ENCODE measurements around the gene TMEM203. TPM values are rescaled to one million over a fixed set of nuclear protein-coding genes. Genes with fewer than 3 reads are reported as not detected.

The TMEM203 gene
- total and polyA plus RNA-seq, 12 donors, result 21.7 to 48.4 (median 40.0) TPM

- no peaks in the 10 kb centered on the region for H3K27me3 ChIP-seq
- intact Hi-C loops (cut with DNase I), result no loop called here
- no peaks in the 10 kb centered on the region for H3K9me3 ChIP-seq (replicated peaks in 1 of 3)
- TF ChIP-seq CTCF (IDR thresholded peaks at IDR 0.05) (no peak), POLR2A (IDR thresholded peaks at IDR 0.05) (no peak)
- H3K4me3 ChIP-seq, result no peak overlapping the region
- no peaks in the 10 kb centered on the region for H3K36me3 ChIP-seq (replicated peaks in 1 of 2)
- WGBS, 4 donors, result 90 to 94% (median 92%) methylated on average over 14 to 22 of the region's 22 CpGs
- no peak overlapping the region for H3K27ac ChIP-seq
- peaks cover 17 to 18% of the 10 kb centered on the region in 2 donors for H3K4me1 ChIP-seq (replicated peaks in 1 of 2)
- no peak for DNase-seq
Observed at GRCh38 chr9:137215196-137215986, 9.9 kb upstream of the TMEM203 start.

GRCh38 chr9:137214620-137215019 lies 9.2 kb upstream of the TMEM203 start:
- H3K27me3 ChIP-seq, result no peaks in the 10 kb centered on the region
- H3K36me3 ChIP-seq (replicated peaks in 1 of 2), result no peaks in the 10 kb centered on the region
- no peak for DNase-seq
- no peaks in the 10 kb centered on the region for H3K9me3 ChIP-seq (replicated peaks in 1 of 3)
- WGBS, 4 donors, result 91 to 95% (median 93%) methylated on average over 10 to 19 of the region's 19 CpGs
- no peak overlapping the region for H3K4me3 ChIP-seq
- H3K27ac ChIP-seq, result no peak overlapping the region
- TF ChIP-seq POLR2A (IDR thresholded peaks at IDR 0.05), result no peak
- TF ChIP-seq CTCF (IDR thresholded peaks at IDR 0.05), result no peak
- intact Hi-C loops (cut with DNase I), result no loop called here
- H3K4me1 ChIP-seq (replicated peaks in 1 of 2), result peaks cover 17% of the 10 kb centered on the region in 2 donors

GRCh38 chr9:137213160-137214060 lies 8.0 kb upstream of the TMEM203 start:
- Histone ChIP-seq H3K36me3 (replicated peaks in 1 of 2) (no peaks in the 10 kb centered on the region), H3K4me1 (replicated peaks in 1 of 2) (peaks cover 5 to 9% of the 10 kb centered on the region in 2 donors), H3K4me3 (no peak overlapping the region), H3K27me3 (no peaks in the 10 kb centered on the region), H3K27ac (no peak overlapping the region), H3K9me3 (replicated peaks in 1 of 3) (no peaks in the 10 kb centered on the region)
- intact Hi-C loops (cut with DNase I), result no loop called here
- TF ChIP-seq CTCF (IDR thresholded peaks at IDR 0.05) (no peak), POLR2A (IDR thresholded peaks at IDR 0.05) (no peak)
- WGBS, 4 donors, result 88 to 94% (median 90%) methylated on average over 18 to 49 of the region's 49 CpGs
- no peak for DNase-seq

- no peak overlapping the region for H3K27ac ChIP-seq
- no peaks in the 10 kb centered on the region for H3K27me3 ChIP-seq
- 84 to 85% (median 84%) methylated on average over 13 to 21 of the region's 21 CpGs for WGBS, 4 donors
- H3K36me3 ChIP-seq (replicated peaks in 1 of 2), result no peaks in the 10 kb centered on the region
- H3K4me3 ChIP-seq, result no peak overlapping the region
- no peak for DNase-seq
- H3K9me3 ChIP-seq (replicated peaks in 1 of 3), result no peaks in the 10 kb centered on the region
- intact Hi-C loops (cut with DNase I), result no loop called here
- TF ChIP-seq POLR2A (IDR thresholded peaks at IDR 0.05) (no peak), CTCF (IDR thresholded peaks at IDR 0.05) (no peak)
- H3K4me1 ChIP-seq (replicated peaks in 1 of 2), result peaks cover 0 to under 1% of the 10 kb centered on the region in 2 donors
Observed at GRCh38 chr9:137212520-137212919, 7.1 kb upstream of the TMEM203 start.
